DND-41 (cell line): ENCODE results near the gene ARPC2.

Experiments used
- ATAC-seq: fragments of 200-7000 bp; cut with Tn5 transposase; 3 replicates; pipeline ENCODE4 v1.9.1; 2021; ENCODE audit warnings: low read depth; ENCODE audit not compliant: insufficient read depth
- DNase-seq: peaks from one replicate; pipeline ENCODE4 v3.0.0-alpha.2; 2020
- H2AFZ ChIP-seq: 2 replicates; pipeline ENCODE4 v1.6.0; 2012; ENCODE audit warnings: low read depth, low read length
- H3K27ac ChIP-seq: 2 replicates; pipeline ENCODE4 v1.5.1; 2012; ENCODE audit warnings: low read length, inconsistent platforms
- H3K27me3 ChIP-seq: fragments of 200-600 bp; sonication (generic); 2 replicates; pipeline ENCODE4 v1.6.0; 2012; ENCODE audit warnings: low read length, mild to moderate bottlenecking, inconsistent platforms; ENCODE audit not compliant: insufficient read depth, poor library complexity
- H3K36me3 ChIP-seq: 2 replicates; pipeline ENCODE4 v1.5.1; 2012; ENCODE audit warnings: low read length, inconsistent platforms; ENCODE audit not compliant: insufficient read depth
- H3K4me1 ChIP-seq: 2 replicates; pipeline ENCODE4 v1.5.1; 2012; ENCODE audit warnings: mild to moderate bottlenecking, low read length; ENCODE audit not compliant: insufficient read depth
- H3K4me2 ChIP-seq: 2 replicates; pipeline ENCODE4 v1.6.0; 2012; ENCODE audit warnings: mild to moderate bottlenecking, moderate library complexity, low read length, inconsistent platforms; ENCODE audit not compliant: insufficient read depth
- H3K4me3 ChIP-seq, 2 experiments: fragments of 200-600 bp in 1 of 2; shearing (Covaris generic) in 1 of 2; 2 replicates each; pipeline ENCODE4 v1.5.1; 2012 to 2016; ENCODE audit warnings: inconsistent platforms in 2 of 2, low read length in 2 of 2, mild to moderate bottlenecking in 2 of 2, low read depth in 1 of 2, moderate library complexity in 1 of 2
- H3K79me2 ChIP-seq: 2 replicates; pipeline ENCODE4 v1.6.0; 2012; ENCODE audit warnings: low read length, inconsistent platforms; ENCODE audit not compliant: insufficient read depth
- H3K9ac ChIP-seq: 2 replicates; pipeline ENCODE4 v1.6.0; 2012; ENCODE audit warnings: low read depth, mild to moderate bottlenecking, inconsistent platforms, low read length, moderate library complexity
- H3K9me3 ChIP-seq: 2 replicates; pipeline ENCODE4 v1.5.1; 2012; ENCODE audit warnings: low read length, moderate library complexity, mild to moderate bottlenecking, inconsistent platforms; ENCODE audit not compliant: insufficient read depth, severe bottlenecking
- H4K20me1 ChIP-seq: 2 replicates; pipeline ENCODE4 v1.6.0; 2012; ENCODE audit warnings: low read length; ENCODE audit not compliant: insufficient read depth
- CTCF ChIP-seq: IDR thresholded peaks from 2 replicates; pipeline ENCODE4 v1.5.1; 2012; ENCODE audit warnings: borderline replicate concordance, low read length, moderate library complexity, mild to moderate bottlenecking; ENCODE audit not compliant: poor library complexity, severe bottlenecking; ENCODE audit errors: extremely low read depth
- EZH2 ChIP-seq: IDR thresholded peaks from 3 replicates; pipeline ENCODE4 v1.6.1; 2012; ENCODE audit warnings: borderline replicate concordance, low read depth, mild to moderate bottlenecking, moderate library complexity, low read length, inconsistent platforms; ENCODE audit not compliant: severe bottlenecking

The ARPC2 gene

GRCh38 chr2:218186876-218187275 lies 30.1 kb upstream of the ARPC2 start:
- H3K27me3 ChIP-seq, result no peaks in the 10 kb centered on the region
- H3K36me3 ChIP-seq, result no peaks in the 10 kb centered on the region
- H3K9me3 ChIP-seq, result no peaks in the 10 kb centered on the region
- ATAC-seq (no peak), DNase-seq (no peak)
- TF ChIP-seq CTCF, result no peak
- TF ChIP-seq EZH2, result no peak
- peak overlapping the region; percentile 81 for H2AFZ ChIP-seq
- H3K27ac ChIP-seq, result no peak overlapping the region
- H3K4me2 ChIP-seq, result no peak overlapping the region; the same call in 1 of the 2 replicates
- H3K9ac ChIP-seq, result no peak overlapping the region
- no peaks in the 10 kb centered on the region for H4K20me1 ChIP-seq
- no peak overlapping the region for H3K4me3 ChIP-seq
- peaks cover 6% of the 10 kb centered on the region for H3K4me1 ChIP-seq
- H3K79me2 ChIP-seq, result no peaks in the 10 kb centered on the region

- Histone ChIP-seq H3K4me2 (no peak overlapping the region), H3K4me3 (no peak overlapping the region), H4K20me1 (no peaks in the 10 kb centered on the region), H3K27ac (no peak overlapping the region), H3K9ac (no peak overlapping the region), H3K79me2 (no peaks in the 10 kb centered on the region), H2AFZ (peak overlapping the region; percentile 81), H3K36me3 (no peaks in the 10 kb centered on the region), H3K9me3 (no peaks in the 10 kb centered on the region), H3K27me3 (no peaks in the 10 kb centered on the region), H3K4me1 (peaks cover 6% of the 10 kb centered on the region)
- DNase-seq (no peak), ATAC-seq (no peak)
- TF ChIP-seq EZH2 (no peak), CTCF (no peak)
Measured at GRCh38 chr2:218187296-218188015, 29.5 kb upstream of the ARPC2 start.

GRCh38 chr2:218188528-218188927 lies 28.5 kb upstream of the ARPC2 start:
- no peak for ATAC-seq
- no peak overlapping the region for H3K4me2 ChIP-seq
- no peaks in the 10 kb centered on the region for H3K79me2 ChIP-seq
- DNase-seq, result no peak
- no peaks in the 10 kb centered on the region for H3K9me3 ChIP-seq
- no peak overlapping the region for H3K9ac ChIP-seq
- H3K27ac ChIP-seq, result no peak overlapping the region
- no peak for TF ChIP-seq EZH2
- no peak for TF ChIP-seq CTCF
- no peak overlapping the region for H3K4me3 ChIP-seq
- H3K27me3 ChIP-seq, result no peaks in the 10 kb centered on the region
- H3K36me3 ChIP-seq, result no peaks in the 10 kb centered on the region
- H2AFZ ChIP-seq, result no peak overlapping the region
- peaks cover 6% of the 10 kb centered on the region for H3K4me1 ChIP-seq
- no peaks in the 10 kb centered on the region for H4K20me1 ChIP-seq
